K562 (cell line): ENCODE results near the gene CDK1. TPM values are rescaled to one million over a fixed set of nuclear protein-coding genes. Genes with fewer than 3 reads are reported as not detected.

ENCODE experiments used
- ARID2 ChIP-seq: fragments of 450-650 bp; IDR thresholded peaks from 2 replicates; pipeline ENCODE4 v1.6.1; 2017; ENCODE audit warnings: antibody characterized with exemption, mild to moderate bottlenecking
- ASH1L ChIP-seq: fragments of 450-650 bp; IDR thresholded peaks from 2 replicates; pipeline ENCODE4 v1.6.1; 2018; ENCODE audit warnings: borderline replicate concordance, mild to moderate bottlenecking, low read depth; ENCODE audit not compliant: partially characterized antibody
- CBFA2T2 ChIP-seq: fragments of 450-650 bp; conservative IDR thresholded peaks from 2 replicates; pipeline ENCODE4 v1.6.1; 2017; ENCODE audit warnings: mild to moderate bottlenecking
- CREB3L1 ChIP-seq: fragments of 450-650 bp; IDR thresholded peaks from 2 replicates; pipeline ENCODE4 v1.6.1; 2014; ENCODE audit warnings: low read depth, mild to moderate bottlenecking, moderate library complexity, borderline replicate concordance
- DNMT1 ChIP-seq: fragments of 450-650 bp; IDR thresholded peaks from 2 replicates; pipeline ENCODE4 v1.6.1; 2016; ENCODE audit warnings: antibody characterized with exemption, mild to moderate bottlenecking
- FOSL1 ChIP-seq: fragments of 200-800 bp; sonication (Bioruptor generic); conservative IDR thresholded peaks from 2 replicates; pipeline ENCODE4 v1.6.1; 2016; ENCODE audit warnings: missing genetic modification characterization, missing compliant biosample characterization
- FOXM1 ChIP-seq, 2 experiments: fragments of 450-650 bp in 1 of 2; sonication (generic) in 1 of 2; formaldehyde crosslinking in 1 of 2; IDR thresholded peaks; 2 replicates each; pipeline versions ENCODE4 v1.6.1 to v1.9.0; 2017 to 2022; ENCODE audit warnings: low read depth in 2 of 2, mild to moderate bottlenecking in 2 of 2, missing genetic modification reagents in 1 of 2, moderate library complexity in 1 of 2
- HDAC1 ChIP-seq, 2 experiments: fragments of 450-650 bp; IDR thresholded peaks; 2 replicates each; pipeline ENCODE4 v1.6.1; 2016 to 2017; ENCODE audit warnings: inconsistent platforms in 1 of 2, mild to moderate bottlenecking in 1 of 2, moderate library complexity in 1 of 2
- HDAC2 ChIP-seq: fragments of 450-650 bp; IDR thresholded peaks from 2 replicates; pipeline ENCODE4 v1.6.1; 2016; ENCODE audit warnings: mild to moderate bottlenecking
- HEY1 ChIP-seq: fragments of 250-450 bp; sonication (Bioruptor Pico); IDR thresholded peaks from 2 replicates; pipeline ENCODE4 v1.5.0; 2020; ENCODE audit warnings: mild to moderate bottlenecking, moderate library complexity, borderline replicate concordance
- L3MBTL2 ChIP-seq: fragments of 450-650 bp; IDR thresholded peaks from 2 replicates; pipeline ENCODE4 v1.6.1; 2016; ENCODE audit warnings: mild to moderate bottlenecking, moderate library complexity
- LEF1 ChIP-seq: fragments of 450-650 bp; IDR thresholded peaks from 2 replicates; pipeline ENCODE4 v1.6.1; 2016; ENCODE audit warnings: mild to moderate bottlenecking
- NFATC3 ChIP-seq: fragments of 450-650 bp; IDR thresholded peaks from 2 replicates; pipeline ENCODE4 v1.6.1; 2017; ENCODE audit warnings: mild to moderate bottlenecking
- PCBP2 ChIP-seq: fragments of 200-400 bp; formaldehyde crosslinking; IDR thresholded peaks from 2 replicates; pipeline ENCODE4 v1.6.1; 2018; ENCODE audit warnings: low read length, low read depth, mild to moderate bottlenecking, moderate library complexity; ENCODE audit not compliant: poor library complexity, severe bottlenecking
- PTBP1 ChIP-seq: fragments of 200-400 bp; formaldehyde crosslinking; IDR thresholded peaks from 2 replicates; pipeline ENCODE4 v1.6.1; 2017; ENCODE audit warnings: low read depth, low read length
- PTRF ChIP-seq: fragments of 450-650 bp; IDR thresholded peaks from 2 replicates; pipeline ENCODE4 v1.6.1; 2016; ENCODE audit warnings: mild to moderate bottlenecking, missing genetic modification characterization, missing compliant biosample characterization
- RHOXF2B ChIP-seq: fragments of 250-450 bp; sonication (Bioruptor Pico); conservative IDR thresholded peaks from 2 replicates; pipeline ENCODE4 v1.5.1; 2021
- TAF7 ChIP-seq: fragments of 450-650 bp; IDR thresholded peaks from 2 replicates; pipeline ENCODE4 v1.6.1; 2016; ENCODE audit warnings: missing genetic modification characterization, missing compliant biosample characterization
- TEAD4 ChIP-seq, 2 experiments: sonication (generic) in 1 of 2; formaldehyde crosslinking in 1 of 2; IDR thresholded peaks; 2 replicates each; pipeline versions ENCODE4 v1.6.1 to v1.8.0; 2012 to 2022; ENCODE audit warnings: borderline replicate concordance in 1 of 2, inconsistent platforms in 1 of 2, low read length in 1 of 2, mild to moderate bottlenecking in 1 of 2, missing genetic modification reagents in 1 of 2
- ZNF24 ChIP-seq: fragments of 450-650 bp; IDR thresholded peaks from 2 replicates; pipeline ENCODE4 v1.6.1; 2016
- ZNF311 ChIP-seq: fragments of 250-450 bp; sonication (Bioruptor Pico); IDR thresholded peaks from 2 replicates; pipeline ENCODE4 v1.4.0; 2020; ENCODE audit warnings: mild to moderate bottlenecking, moderate library complexity
- ZNF41 ChIP-seq: fragments of 250-450 bp; sonication (Bioruptor Pico); conservative IDR thresholded peaks from 2 replicates; pipeline ENCODE4 v1.4.0; 2020; ENCODE audit warnings: mild to moderate bottlenecking
- ZNF589 ChIP-seq: fragments of 200-800 bp; sonication (Bioruptor generic); IDR thresholded peaks from 2 replicates; pipeline ENCODE4 v1.6.1; 2016; ENCODE audit warnings: low read depth, missing genetic modification characterization, missing compliant biosample characterization
- ZNF76 ChIP-seq: fragments of 250-450 bp; sonication (Bioruptor Pico); IDR thresholded peaks from 2 replicates; pipeline ENCODE4 v1.4.0; 2020; ENCODE audit warnings: mild to moderate bottlenecking, moderate library complexity, borderline replicate concordance
- polyA plus RNA-seq, 8 experiments: library from polyadenylated mRNA; depleted of rRNA in 4 of 8; stranded (reverse) in 5 of 8; unstranded in 3 of 8; fragments of >200 nt; fragmentation: Nextera tagmentation in 2 of 8; fragmentation: Illumina TruSeq in 1 of 8; extraction: Ambion mirVana in 2 of 8; extraction: Trizol in 1 of 8; gene quantifications; 2 replicates each; pipeline versions ENCODE4 v1.2.1 to v1.2.3, GENCODE V29; 2011 to 2014; ENCODE audit warnings: inconsistent platforms in 1 of 8, missing spikeins in 1 of 8
- total RNA-seq, 7 experiments: library from RNA; depleted of rRNA in 6 of 7; stranded (reverse); fragments of >200 nt in 6 of 7; fragmentation: Illumina TruSeq in 2 of 7; extraction: Trizol in 2 of 7; gene quantifications; 2 replicates each; pipeline versions ENCODE4 v1.2.1 to v1.2.3, GENCODE V29; 2011 to 2021; ENCODE audit warnings: low replicate concordance in 1 of 7
- TF ChIP-seq, protein P1 (sequence below): fragments of 450-650 bp; IDR thresholded peaks from 2 replicates; pipeline ENCODE4 v1.6.1; 2016; ENCODE audit warnings: antibody characterized with exemption

The CDK1 gene
- total and polyA plus RNA-seq, 9 of the 15 experiments (the other 6 are each of a cell fraction or from before 2014, with no cell fraction given) = 156 to 685 (median 236) TPM

GRCh38 chr10:60827791-60828488 is 49.7 kb downstream of the CDK1 start (continued):
- TF ChIP-seq HDAC2 (peak; percentile 39; the same call in 1 of the 2 replicates), HEY1 (CRISPR knock-in tag) (0 out of 2 replicates have a peak, but pooled peaks have one; percentile 25), CBFA2T2 (peak; percentile 66), RHOXF2B (CRISPR knock-in tag) (no peak), ZNF24 (peak; percentile 17; the same call in 1 of the 2 replicates), DNMT1 (no peak), ZNF589 (CRISPR knock-in tag) (no peak), FOSL1 (peak; percentile 93), ZNF76 (CRISPR knock-in tag) (0 out of 2 replicates have a peak, but pooled peaks have one; percentile 41), NFATC3 (no peak), TEAD4 (IDR thresholded peaks at IDR 0.05; ENCODE audit: low read length) (peak; percentile 81), TEAD4 (CRISPR knock-in tag; IDR thresholded peaks at IDR 0.05; ENCODE audit: borderline replicate concordance) (no peak), LEF1 (peak; percentile 64; the same call in 1 of the 2 replicates), HDAC1 (IDR thresholded peaks at IDR 0.05) (peak in 1 of 2 experiments; percentile 72; a peak in 2 of 4 replicates), L3MBTL2 (peak; percentile 74), ZNF311 (CRISPR knock-in tag) (peak; percentile 78), PTBP1 (no peak), ASH1L (no peak), CREB3L1 (0 out of 2 replicates have a peak, but pooled peaks have one; percentile 15), TAF7 (tag) (no peak), PTRF (tag) (peak; percentile 45; the same call in 1 of the 2 replicates), ZNF41 (CRISPR knock-in tag) (0 out of 2 replicates have a peak, but pooled peaks have one; percentile 36), ARID2 (no peak), PCBP2 (no peak), FOXM1 (IDR thresholded peaks at IDR 0.05; ENCODE audit: low read depth) (peak; percentile 54; the same call in 1 of the 2 replicates), FOXM1 (CRISPR knock-in tag; IDR thresholded peaks at IDR 0.05; ENCODE audit: low read depth) (no peak)
- TF ChIP-seq, protein P1, sequence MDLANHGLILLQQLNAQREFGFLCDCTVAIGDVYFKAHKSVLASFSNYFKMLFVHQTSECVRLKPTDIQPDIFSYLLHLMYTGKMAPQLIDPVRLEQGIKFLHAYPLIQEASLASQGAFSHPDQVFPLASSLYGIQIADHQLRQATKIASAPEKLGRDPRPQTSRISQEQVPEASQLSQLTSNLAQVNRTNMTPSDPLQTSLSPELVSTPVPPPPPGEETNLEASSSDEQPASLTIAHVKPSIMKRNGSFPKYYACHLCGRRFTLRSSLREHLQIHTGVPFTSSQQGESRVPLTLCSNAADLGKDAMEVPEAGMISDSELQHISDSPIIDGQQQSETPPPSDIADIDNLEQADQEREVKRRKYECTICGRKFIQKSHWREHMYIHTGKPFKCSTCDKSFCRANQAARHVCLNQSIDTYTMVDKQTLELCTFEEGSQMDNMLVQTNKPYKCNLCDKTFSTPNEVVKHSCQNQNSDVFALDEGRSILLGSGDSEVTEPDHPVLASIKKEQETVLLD = peak; percentile 22; the same call in 1 of the 2 replicates
